HG03045 (cell line): Measurements from ENCODE around the gene SIX1.
A peak's percentile ranks its signal among the peaks of the same experiment; 100 is the strongest.

Experiments
- ATAC-seq: cut with Tn5 transposase; IDR thresholded peaks from one replicate; pipeline ENCODE4 v1.9.1; 2021; ENCODE audit warnings: mild to moderate bottlenecking, moderate library complexity; ENCODE audit not compliant: unreplicated experiment

SIX1 gene

GRCh38 chr14:60643463-60644314 lies 5.6 kb downstream of the SIX1 start:
- ATAC-seq = no peak

- ATAC-seq = no peak
Measured at GRCh38 chr14:60643141-60643462, 6.2 kb downstream of the SIX1 start.

GRCh38 chr14:60642270-60643140 lies 6.8 kb downstream of the SIX1 start:
- ATAC-seq = no peak

GRCh38 chr14:60641742-60642269 lies 7.5 kb downstream of the SIX1 start:
- ATAC-seq = no peak

GRCh38 chr14:60640859-60641741 lies 8.2 kb downstream of the SIX1 start:
- no peak for ATAC-seq

- no peak for ATAC-seq
Measured at GRCh38 chr14:60639674-60640073, 9.6 kb downstream of the SIX1 start.

GRCh38 chr14:60637479-60638315 lies 11.6 kb downstream of the SIX1 start:
- ATAC-seq = no peak

- ATAC-seq = no peak
Measured at GRCh38 chr14:60636879-60637478, 12.3 kb downstream of the SIX1 start.

GRCh38 chr14:60634153-60634552 lies 15.1 kb downstream of the SIX1 start:
- ATAC-seq = no peak

- ATAC-seq = no peak
Measured at GRCh38 chr14:60632777-60633176, 16.5 kb downstream of the SIX1 start.

- ATAC-seq = peak; percentile 52
Measured at GRCh38 chr14:60632257-60632656, 17.0 kb downstream of the SIX1 start.

- ATAC-seq = no peak
Measured at GRCh38 chr14:60631842-60632241, 17.4 kb downstream of the SIX1 start.

GRCh38 chr14:60630129-60630528 lies 19.1 kb downstream of the SIX1 start:
- ATAC-seq = no peak

GRCh38 chr14:60628892-60629291 lies 20.4 kb downstream of the SIX1 start:
- no peak for ATAC-seq

- ATAC-seq = no peak
Measured at GRCh38 chr14:60622917-60623257, 26.4 kb downstream of the SIX1 start.

GRCh38 chr14:60622210-60622916 lies 26.9 kb downstream of the SIX1 start:
- ATAC-seq = no peak

- ATAC-seq = no peak
Measured at GRCh38 chr14:60621386-60621785, 27.9 kb downstream of the SIX1 start.

GRCh38 chr14:60618241-60618640 lies 31.0 kb downstream of the SIX1 start:
- ATAC-seq = no peak

GRCh38 chr14:60616461-60616959 lies 32.8 kb downstream of the SIX1 start:
- ATAC-seq = no peak
